OCI-M1 (cell line): Measurements from ENCODE around the gene PARD3.

Source experiments
- DNase-seq: peaks from one replicate; lab custom pipeline; 2025; lab: John Stamatoyannopoulos, UW

Gene PARD3

DNA sequence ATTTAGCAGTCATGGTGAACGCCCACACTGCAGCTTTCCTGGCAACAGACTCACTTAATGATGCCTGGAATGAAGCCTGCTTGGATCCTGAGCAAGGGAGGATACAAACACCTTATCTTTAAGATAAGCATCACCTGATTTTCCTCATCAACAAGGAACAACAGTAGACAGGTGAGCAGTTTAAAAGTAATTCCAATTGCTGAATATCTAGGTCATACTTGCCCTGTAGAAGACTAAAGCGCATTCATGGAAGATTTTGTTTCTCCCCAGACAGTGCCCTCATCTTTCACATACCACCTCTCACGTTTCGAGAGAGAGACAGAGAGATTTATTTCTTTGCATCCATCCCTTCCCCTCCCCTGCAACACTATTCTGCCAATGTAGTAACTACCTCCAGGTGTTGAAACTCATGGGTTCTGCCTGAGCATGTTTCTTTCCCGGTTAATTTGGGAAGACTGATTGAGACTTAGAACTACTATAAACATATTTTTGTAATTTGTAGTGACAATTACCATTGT is 660.7 kb downstream of the PARD3 start:
- DNase-seq, result no peak

DNA sequence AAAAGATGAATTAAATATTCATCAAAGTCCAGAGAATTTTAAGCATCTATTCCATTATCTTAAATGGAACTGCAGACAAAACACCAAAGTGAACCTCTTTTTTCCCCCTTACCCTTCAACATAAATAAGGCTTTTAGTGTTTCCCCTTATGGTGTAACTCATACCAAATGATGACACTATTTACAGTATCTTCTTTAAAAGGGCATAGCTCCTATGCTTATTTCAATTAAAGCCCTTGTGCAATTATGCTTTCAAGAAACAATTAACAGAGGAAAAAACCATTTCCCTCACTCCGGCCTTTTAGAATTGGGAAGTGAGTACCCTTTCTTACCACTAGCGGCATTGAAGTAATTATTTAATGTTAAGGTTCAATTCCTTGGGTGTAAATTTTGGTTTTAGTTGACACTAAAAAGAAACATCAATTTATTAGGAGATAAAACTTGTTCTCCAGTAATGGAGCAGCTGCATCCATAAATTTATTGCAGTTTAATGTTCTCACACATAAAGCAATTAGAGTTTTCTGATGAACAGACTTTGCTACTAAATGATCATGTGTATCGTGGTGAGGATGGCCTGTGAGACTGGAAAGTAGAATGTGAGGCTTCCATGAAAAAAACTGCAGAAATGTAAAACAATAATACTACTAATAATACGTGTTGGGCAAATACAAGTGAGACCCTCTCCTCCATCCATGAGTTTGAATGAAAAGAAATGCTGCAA is 661.3 kb downstream of the PARD3 start:
- DNase-seq, result no peak

DNA sequence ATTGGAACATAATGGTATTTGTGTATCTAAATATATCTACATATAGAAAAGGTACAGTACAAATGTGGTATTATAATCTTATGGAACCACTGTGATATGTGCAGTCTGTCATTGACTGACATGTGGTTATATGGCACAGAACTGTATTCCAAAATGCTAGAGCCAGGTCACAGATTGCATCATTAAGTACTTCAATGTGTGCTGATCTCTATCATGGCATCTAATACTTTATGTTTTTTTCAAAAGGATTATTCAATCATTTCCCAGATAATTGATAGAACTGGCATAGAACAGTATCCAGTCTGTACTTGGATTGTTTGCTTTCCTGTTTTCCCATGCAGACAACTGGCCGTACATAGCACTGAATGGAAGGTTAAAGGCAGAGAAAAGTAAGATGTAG is 662.7 kb downstream of the PARD3 start:
- DNase-seq, result no peak

DNA sequence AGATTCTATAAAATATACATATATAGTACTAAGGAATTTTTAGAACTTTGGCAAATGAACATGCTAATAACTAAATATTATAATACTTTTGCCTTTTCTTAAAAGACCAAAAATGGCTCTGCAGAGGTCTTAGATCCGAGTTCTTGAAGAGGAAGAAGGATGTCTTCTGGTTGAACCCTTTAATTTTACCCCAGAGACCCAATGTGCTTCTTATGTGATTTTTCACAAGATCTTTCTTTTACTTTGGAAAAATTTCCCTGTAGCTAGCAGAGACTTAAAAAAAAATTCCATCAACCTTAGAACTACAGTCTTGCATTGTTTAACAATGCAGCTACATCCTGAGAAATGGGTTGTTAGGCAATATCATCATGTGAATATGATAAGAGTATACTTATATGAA is 663.2 kb downstream of the PARD3 start:
- DNase-seq, result no peak

DNA sequence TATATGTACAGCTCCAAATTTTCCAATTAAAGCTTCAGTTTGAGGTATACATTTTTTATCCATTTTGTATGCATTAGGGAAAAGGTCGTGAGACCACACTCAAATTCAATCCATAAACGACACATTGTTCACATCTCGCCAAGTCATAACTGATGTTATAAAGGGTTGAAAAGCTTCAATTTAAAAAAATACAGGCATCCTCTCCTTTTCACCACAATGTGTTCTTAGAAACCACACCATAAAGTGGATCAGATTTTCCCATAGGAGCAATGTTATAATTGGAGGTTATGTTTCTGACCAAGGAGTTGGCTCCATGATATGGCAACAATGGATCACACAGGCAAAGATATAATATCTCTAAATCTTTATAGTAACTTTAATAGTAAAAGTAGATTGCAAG is 663.6 kb downstream of the PARD3 start:
- DNase-seq, result no peak

DNA sequence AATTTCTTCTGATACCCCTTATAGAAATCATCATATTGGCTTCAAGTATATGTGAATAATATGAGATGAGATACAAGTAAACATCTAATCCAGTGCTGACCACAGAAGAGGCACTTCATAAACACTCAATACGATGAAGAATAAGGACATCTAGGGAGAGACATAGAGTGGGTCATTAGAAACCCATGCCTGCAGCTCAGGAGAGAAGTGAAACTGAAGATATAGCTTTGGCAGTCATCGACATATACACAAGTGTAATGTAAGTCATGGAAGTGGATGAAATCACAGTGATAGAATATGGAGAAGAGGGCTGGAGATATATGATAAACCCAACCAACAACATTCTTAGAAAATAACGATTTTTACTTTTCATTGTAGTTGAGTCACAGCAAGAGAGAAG is 665.0 kb downstream of the PARD3 start:
- no peak for DNase-seq

DNA sequence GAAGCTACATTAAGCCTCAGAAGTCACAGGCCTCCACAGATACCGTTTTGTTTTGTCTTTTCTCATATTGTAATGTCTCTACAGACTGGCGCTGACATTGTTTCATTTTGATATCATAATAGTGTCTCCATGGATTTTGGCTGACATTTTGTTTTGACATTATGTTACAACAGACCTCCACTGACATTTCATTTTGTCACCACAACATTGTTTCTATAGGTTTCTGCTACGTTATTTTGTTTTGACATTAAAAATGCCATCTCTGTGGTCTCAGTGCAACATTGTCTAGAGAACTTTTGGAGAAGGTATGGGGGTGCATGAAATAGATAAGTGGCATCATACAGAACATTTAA is 666.8 kb downstream of the PARD3 start:
- no peak for DNase-seq

DNA sequence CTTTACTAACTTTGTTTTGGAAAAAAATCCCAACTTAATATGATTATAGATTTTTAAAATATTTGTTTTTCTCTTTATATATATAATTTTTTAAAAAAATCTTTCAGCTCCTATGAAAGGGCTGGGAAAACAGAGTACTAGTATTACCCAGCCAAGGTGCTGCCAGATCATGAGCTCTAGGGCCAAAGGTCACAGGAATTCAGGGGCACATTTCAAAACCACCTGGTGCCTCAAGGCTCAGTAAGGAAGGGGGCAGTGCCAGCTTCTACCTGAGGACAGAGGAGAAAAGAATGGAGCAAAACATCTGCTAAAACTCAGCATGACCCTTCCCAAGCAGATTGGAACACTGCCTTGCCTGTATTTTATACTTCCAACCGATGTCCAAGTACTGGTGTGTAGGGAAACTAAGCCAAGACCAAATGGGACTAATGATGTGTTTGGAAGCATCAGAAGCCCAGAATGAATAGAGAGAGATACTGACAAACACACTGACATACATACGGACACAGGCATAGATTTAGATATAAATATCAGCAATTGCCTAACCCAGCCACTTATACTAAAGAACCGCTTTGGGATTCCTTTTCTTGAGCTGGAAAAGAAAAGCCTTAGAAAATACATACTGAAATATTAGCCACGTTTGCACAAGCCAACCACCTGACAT is 667.3 kb downstream of the PARD3 start:
- DNase-seq, result no peak

DNA sequence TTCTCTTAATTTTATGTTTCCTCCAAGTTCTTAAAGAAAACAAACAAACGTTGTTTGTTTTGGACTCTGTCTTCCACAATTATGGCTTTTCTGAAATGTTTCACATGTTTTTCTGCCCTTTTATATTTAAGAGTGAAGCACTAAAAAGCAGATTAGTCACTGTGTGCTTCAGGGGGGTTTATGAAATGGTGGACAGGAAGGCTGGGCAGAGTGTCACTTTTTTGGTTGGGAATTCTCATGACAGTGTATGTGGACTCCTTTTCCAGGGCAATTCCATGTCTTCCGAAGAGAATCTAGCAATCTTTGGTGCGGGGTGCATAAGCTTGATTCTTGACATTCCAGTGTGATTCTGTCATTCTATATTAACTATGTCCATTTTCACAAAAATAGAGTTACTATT is 669.4 kb downstream of the PARD3 start:
- no peak for DNase-seq

DNA sequence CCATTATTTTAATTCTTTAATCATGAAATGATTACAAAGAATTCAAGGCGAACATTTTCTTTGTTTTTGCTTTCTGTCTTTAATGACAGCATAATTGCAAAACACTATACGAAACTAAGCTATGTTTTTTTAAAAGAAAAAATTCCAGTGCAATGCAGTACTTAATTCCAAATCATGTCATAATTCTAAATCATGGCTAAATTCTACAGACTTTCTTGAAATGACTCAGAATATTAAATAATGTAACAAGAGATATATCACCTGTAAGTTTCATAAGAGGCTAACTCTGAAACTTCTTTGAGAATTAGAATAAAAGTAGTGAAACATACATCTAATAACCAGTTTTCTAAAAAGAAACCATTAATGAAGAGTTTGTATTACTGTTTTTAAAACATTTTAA is 671.6 kb downstream of the PARD3 start:
- DNase-seq, result no peak

DNA sequence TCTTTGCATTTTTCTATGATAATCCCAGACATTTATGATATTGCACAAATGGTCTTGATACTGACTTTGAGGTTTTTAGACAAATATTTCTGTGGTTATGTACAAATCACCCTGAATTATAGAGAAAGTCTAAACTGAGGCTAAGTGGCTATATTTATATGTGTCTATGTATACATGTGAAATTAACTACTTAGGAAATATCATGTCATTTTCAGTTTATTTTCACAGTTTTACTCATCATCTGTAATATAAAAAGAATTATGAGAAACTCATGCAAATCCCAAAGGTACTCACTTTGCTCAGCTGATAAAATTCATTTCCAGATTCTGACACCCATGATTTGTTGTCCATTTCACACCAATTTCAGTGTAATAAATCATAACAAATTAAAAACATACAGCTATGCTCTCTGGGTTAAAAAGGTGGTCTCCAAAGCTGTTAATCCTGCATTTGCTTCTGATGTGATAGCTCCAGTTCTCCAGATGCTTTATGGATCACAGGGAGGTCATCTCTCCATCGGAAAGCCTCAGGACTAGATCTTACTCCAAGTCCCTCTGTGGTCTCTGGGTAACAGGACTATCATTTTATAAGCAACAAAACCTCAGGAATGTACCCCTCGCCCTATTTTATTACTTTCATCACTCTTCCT is 673.9 kb downstream of the PARD3 start:
- DNase-seq, result no peak

DNA sequence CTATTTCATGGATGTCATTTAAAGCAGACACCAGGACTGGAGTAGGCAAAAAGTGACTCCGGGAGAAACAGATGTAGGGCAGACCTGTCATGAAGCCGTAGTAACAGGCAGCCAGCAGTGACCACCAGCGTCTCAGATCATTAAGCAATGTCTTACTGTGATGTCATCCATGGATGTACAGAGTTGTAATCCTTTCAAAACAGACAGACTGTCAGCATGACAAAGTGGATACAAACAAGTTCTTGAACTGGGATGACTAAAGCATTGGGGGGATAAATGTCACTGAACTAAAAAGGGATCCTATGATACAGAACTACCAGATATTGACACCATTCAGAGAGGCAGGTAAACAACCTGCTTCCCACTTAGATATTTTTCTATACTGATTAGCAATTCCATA is 675.5 kb downstream of the PARD3 start:
- DNase-seq, result no peak

DNA sequence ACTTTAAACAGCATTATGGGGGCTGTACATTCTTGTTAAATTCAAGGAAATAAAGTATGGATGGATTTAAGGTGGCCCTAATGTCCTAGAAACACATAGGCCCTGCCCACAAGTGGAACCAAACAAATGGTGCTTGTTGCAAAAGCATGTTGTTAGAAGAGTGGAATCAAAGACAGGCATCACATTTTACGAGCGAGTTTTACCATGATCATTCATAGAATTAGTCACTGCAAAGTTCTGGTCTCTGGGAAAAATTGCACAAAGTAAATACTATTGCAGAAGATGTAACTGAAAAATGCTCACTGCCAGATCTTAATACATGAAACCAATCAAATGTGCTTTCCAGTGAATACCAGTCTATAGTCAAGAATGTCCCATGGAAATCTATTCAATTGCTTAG is 677.1 kb downstream of the PARD3 start:
- DNase-seq, result no peak

DNA sequence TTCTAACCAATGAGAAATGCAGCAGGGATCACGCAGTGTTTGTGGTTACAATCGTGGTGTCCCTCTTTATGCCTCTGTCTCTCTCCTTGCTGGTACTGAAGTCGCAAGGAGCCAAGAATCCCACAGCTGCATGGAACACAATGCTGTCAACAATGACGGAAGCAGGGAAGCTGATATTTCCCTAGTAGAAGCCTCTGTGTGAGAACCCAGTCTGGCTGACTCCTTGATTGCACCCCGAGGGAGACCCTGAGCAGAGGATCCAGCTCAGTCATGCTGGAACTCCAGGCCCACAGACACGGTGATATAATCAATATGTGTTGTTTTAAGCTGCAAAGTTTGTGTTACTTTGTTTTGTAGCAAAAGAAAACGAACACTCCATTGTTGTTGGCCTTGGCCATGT is 677.9 kb downstream of the PARD3 start:
- no peak for DNase-seq

DNA sequence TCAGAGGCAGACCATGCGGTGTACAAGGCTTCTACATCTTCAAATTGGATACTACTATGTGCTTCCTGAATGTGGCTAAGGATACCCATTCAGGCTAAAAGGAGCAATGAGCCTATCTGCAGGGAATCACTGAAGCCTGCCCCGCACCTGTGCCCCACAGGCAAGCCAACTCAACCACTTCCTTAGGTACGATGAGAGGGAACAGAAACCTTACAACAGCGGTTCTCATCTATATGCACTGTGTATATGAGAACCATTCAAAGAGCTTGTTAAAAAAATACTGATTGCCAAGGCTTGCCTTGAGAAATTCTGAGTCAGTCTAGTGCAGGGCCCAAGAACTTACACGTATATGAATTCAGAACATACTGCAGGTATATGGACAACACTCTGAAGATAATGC is 679.6 kb downstream of the PARD3 start:
- no peak for DNase-seq

DNA sequence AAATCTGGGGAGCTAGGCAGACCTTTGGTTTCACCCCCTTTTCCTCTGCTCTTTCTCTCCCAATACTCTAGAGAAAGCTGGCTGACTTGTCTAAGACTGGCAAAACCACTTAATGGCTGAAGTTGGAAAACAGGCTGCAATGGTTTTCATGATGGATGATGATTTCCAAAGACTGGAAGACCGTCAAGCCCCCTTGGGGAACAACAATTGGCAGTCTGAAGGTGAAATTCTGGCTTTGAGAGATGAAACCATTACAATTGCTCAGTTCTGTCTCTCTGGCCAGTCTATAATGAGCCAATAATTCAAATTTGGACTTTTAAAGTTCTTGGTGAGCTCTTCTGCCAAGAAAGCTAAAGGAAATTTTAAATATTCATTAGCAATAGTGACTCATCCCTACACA is 680.5 kb downstream of the PARD3 start:
- no peak for DNase-seq

DNA sequence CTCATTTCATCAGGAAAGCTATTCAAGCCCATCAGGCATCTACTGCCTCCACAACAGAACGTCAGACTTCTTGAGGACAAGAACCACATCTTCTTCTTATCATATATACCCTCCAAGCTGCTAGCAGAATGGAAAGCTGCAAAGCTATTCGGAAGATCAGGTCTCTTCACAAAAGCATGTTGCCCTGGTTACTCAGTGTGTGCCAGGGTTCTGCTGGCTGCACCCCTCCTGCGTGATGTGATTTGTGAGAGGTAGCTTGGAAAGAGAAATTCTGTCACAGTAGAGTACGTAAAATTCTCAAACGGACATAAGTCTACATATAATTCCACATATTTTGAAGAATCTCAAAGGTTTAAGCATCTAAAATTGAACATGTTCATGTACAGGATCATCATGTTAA is 681.7 kb downstream of the PARD3 start:
- no peak for DNase-seq

DNA sequence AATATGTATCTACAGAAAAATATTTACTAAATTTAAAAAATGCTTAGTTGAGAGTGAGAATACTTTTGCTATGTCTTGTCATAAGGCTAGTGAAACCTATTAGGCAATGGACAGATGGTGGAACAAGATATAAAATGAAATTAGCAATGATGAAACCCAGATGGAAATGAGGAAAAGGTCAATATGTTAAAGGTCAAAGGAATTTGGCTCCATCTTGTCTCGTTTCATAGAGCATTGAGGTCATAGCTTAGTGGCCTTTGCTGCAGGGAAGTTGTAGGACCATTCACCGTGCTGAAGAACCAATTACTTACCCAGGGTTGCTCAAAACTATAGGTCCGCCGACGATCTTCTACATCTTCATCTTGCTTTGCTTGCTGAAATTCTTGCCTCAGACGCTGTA is 683.9 kb downstream of the PARD3 start:
- DNase-seq, result no peak

DNA sequence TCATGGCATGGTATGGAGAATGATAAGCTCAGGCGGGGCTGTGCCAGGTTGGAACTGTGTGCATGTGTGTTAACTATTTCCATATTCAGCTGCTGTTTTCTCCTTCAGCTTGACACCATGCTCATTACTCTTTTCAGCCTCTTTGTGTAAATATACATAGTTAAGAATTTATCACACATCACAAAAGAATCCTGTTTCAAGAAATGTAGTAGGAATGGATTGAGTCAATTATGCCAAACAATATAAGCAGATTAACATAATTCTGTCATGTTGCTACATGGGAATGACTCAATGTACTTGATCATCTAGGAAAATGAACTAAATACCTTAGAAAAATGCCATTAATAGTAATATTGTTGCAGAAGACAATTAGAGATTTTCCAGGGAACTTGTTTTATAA is 687.4 kb downstream of the PARD3 start:
- DNase-seq, result no peak

DNA sequence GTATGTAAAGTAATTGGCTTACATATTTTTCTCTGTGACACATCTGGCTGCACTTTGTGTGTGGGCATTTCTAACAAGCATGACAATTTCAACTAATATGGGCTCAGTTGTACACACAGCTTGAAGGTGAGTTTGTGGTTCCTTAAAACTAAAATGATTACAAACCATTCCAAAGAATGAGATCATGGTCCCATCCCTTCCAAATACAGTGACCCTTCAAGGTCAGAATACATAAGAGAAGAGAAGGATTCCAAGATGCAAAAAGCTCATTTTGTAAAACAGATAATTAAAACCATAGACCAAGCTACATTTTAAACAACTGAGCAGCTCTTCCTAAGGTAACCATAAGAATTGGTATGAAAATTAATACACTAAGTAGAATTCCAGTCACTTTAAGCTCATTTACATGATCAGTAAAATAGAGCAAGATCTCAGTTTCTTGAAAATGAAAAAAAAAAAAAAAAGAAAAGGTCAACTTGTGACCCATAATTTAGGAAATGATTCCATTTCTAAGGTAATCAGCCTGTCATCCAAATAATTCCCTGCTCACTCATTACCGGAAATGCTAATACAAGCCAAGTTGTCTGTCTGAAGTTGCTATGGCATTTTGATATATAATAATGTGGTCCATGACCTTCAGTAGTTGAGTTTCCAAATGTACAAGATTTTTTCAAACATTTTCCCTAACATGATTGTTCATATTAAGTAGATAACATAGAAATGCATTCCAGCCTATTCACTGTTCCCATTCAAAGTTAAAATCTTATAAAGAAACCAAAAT is 688.5 kb downstream of the PARD3 start:
- DNase-seq, result no peak

DNA sequence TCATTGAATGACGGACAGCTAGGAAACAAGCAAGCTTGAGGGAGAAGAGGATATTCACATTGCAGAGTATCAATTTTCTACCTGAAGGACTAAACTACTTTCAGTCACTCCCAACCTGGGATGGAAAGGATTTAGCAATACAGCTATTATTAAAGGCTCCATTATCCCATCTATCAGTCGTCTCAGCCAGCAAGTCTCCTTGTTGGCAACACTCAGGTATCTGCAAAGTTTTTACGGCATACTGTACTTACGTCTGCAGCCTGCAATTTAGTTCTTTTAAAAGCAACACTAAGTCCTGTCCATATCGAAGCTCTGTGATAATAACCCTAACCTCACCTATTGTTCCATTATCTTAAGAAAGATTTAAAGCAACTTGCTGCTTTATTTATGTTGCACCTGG is 689.4 kb downstream of the PARD3 start:
- no peak for DNase-seq

DNA sequence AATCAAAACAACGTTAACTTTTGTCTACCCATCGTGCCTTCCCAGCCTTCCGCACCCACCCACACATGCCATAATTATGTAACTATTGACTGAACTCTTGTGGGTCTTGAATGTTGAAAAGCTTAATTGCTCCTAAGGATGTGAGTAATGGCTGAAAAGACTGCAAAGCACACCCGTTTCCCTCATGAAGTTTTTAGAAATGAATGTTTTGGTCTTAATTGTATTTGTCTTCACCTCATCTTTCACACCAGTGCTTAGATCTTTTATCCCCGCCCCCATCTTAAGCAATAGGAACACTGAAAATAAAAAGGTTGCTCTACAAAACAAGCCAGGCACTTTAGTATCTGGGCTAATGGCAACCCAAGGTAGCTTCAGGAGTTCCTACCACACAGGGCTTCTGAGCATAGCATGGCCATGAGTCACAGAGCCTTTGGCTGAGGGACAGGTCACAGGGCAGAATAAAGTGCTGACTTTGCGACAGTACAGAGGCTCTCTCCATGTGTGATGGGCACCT is 690.5 kb downstream of the PARD3 start:
- no peak for DNase-seq
